GM12878 (cell line): ENCODE results near the gene PHLPP1. TPM values are rescaled to one million over a fixed set of nuclear protein-coding genes. Genes with fewer than 3 reads are reported as not detected.

Source experiments
- ATAC-seq: fragments of 200-7000 bp; cut with Tn5 transposase; 3 replicates; pipeline ENCODE4 v1.9.1; 2020; ENCODE audit warnings: mild to moderate bottlenecking, moderate library complexity
- BruUV-seq: library from RNA; stranded (reverse); fragments of 400-500 nt; replicated peaks from 2 replicates; lab custom pipeline; 2021; lab: Mats Ljungman, UMichigan
- CTCF ChIA-PET: fragments of 300-600 bp; sonication (Branson Sonifier 250); formaldehyde crosslinking; extraction: SDS; loops from one replicate; lab custom pipeline; 2021; ENCODE audit warnings: inconsistent platforms; lab: Yijun Ruan, JAX
- POLR2A ChIA-PET: fragments of 350-600 bp; formaldehyde crosslinking; extraction: SDS; loops from one replicate; lab custom pipeline; 2021; ENCODE audit warnings: inconsistent platforms; lab: Charles Lee
- RAD21 ChIA-PET: fragments of 300-600 bp; sonication (Branson Sonifier 250); formaldehyde crosslinking; loops from one replicate; lab custom pipeline; 2023; ENCODE audit warnings: antibody characterized with exemption; ENCODE audit not compliant: unreplicated experiment; lab: Charles Lee
- SMC1A ChIA-PET: fragments of 300-600 bp; sonication (Branson Sonifier 250); formaldehyde crosslinking; loops from one replicate; lab custom pipeline; 2023; ENCODE audit not compliant: unreplicated experiment, uncharacterized antibody; lab: Charles Lee
- DNase-seq: peaks from one replicate; pipeline ENCODE4 v3.0.0-alpha.2; 2011; ENCODE audit warnings: low read depth, low spot score
- FAIRE-seq: peaks from 3 replicates; lab custom pipeline; 2011; peaks lifted over from hg19 to GRCh38; lab: Jason Lieb, UNC
- H2AFZ ChIP-seq: 2 replicates; pipeline ENCODE4 v1.6.0; 2011; ENCODE audit warnings: low read depth, low read length, control low read depth; ENCODE audit not compliant: control insufficient read depth
- H3K27ac ChIP-seq: 2 replicates; pipeline ENCODE4 v1.5.1; 2011; ENCODE audit warnings: control low read depth; ENCODE audit not compliant: control insufficient read depth, insufficient read depth
- H3K27me3 ChIP-seq, 2 experiments: replicated peaks in 1 of 2; 2 replicates each; pipeline versions ENCODE4 v1.6.0 to v1.6.1; 2011; ENCODE audit warnings: low read length in 1 of 2; ENCODE audit not compliant: control insufficient read depth in 2 of 2, insufficient read depth in 2 of 2
- H3K36me3 ChIP-seq, 2 experiments: 2 replicates each; pipeline ENCODE4 v1.5.1; 2011; ENCODE audit warnings: low read length in 1 of 2; ENCODE audit not compliant: control insufficient read depth in 2 of 2, insufficient read depth in 2 of 2
- H3K4me1 ChIP-seq: 2 replicates; pipeline ENCODE4 v1.6.1; 2011; ENCODE audit warnings: mild to moderate bottlenecking, low read length, moderate library complexity, mixed read lengths; ENCODE audit not compliant: control insufficient read depth, insufficient read depth
- H3K4me2 ChIP-seq: 2 replicates; pipeline ENCODE4 v1.6.0; 2011; ENCODE audit warnings: control low read depth; ENCODE audit not compliant: control insufficient read depth, insufficient read depth
- H3K4me3 ChIP-seq: fragments of 200-600 bp; sonication (generic); 2 replicates; pipeline ENCODE4 v1.5.1; 2016
- H3K79me2 ChIP-seq: 2 replicates; pipeline ENCODE4 v1.6.0; 2011; ENCODE audit warnings: low read length; ENCODE audit not compliant: control insufficient read depth, insufficient read depth
- H3K9ac ChIP-seq: 2 replicates; pipeline ENCODE4 v1.8.0; 2011; ENCODE audit warnings: low read length, control low read depth, mixed read lengths; ENCODE audit not compliant: control insufficient read depth, insufficient read depth
- H3K9me3 ChIP-seq: replicated peaks from 3 replicates; pipeline ENCODE4 v1.5.1; 2011; ENCODE audit warnings: mild to moderate bottlenecking, low read length; ENCODE audit not compliant: control insufficient read depth, insufficient read depth
- H4K20me1 ChIP-seq: 2 replicates; pipeline ENCODE4 v1.6.0; 2011; ENCODE audit not compliant: control insufficient read depth, insufficient read depth
- ATF2 ChIP-seq: IDR thresholded peaks from 2 replicates; pipeline ENCODE4 v1.6.1; 2012; ENCODE audit warnings: low read length, inconsistent platforms
- ATF7 ChIP-seq: fragments of 450-650 bp; IDR thresholded peaks from 2 replicates; pipeline ENCODE4 v1.6.1; 2016; ENCODE audit warnings: low read depth, mild to moderate bottlenecking
- CREM ChIP-seq: IDR thresholded peaks from 2 replicates; pipeline ENCODE4 v1.6.1; 2014; ENCODE audit warnings: antibody characterized with exemption, low read depth
- DPF2 ChIP-seq: fragments of 450-650 bp; IDR thresholded peaks from 2 replicates; pipeline ENCODE4 v1.6.1; 2017; ENCODE audit warnings: mild to moderate bottlenecking
- ESRRA ChIP-seq: IDR thresholded peaks from 2 replicates; pipeline ENCODE4 v1.6.1; 2012; ENCODE audit warnings: mild to moderate bottlenecking, low read length, improper control_type of control experiment
- IRF3 ChIP-seq: fragments of 450-650 bp; IDR thresholded peaks from 2 replicates; pipeline ENCODE4 v1.6.1; 2014; ENCODE audit warnings: mild to moderate bottlenecking
- JUNB ChIP-seq: IDR thresholded peaks from 2 replicates; pipeline ENCODE4 v1.6.1; 2016; ENCODE audit warnings: antibody characterized with exemption, mild to moderate bottlenecking
- LARP7 ChIP-seq: fragments of 450-650 bp; IDR thresholded peaks from 2 replicates; pipeline ENCODE4 v1.6.1; 2017; ENCODE audit warnings: mild to moderate bottlenecking
- MEF2A ChIP-seq: IDR thresholded peaks from 2 replicates; pipeline ENCODE4 v1.6.1; 2011; ENCODE audit warnings: low read depth, mild to moderate bottlenecking, low read length, moderate library complexity; ENCODE audit not compliant: insufficient read depth
- MXI1 ChIP-seq: fragments of 150-350 bp; IDR thresholded peaks from 2 replicates; pipeline ENCODE4 v1.6.1; 2011; ENCODE audit warnings: low read depth, mild to moderate bottlenecking, inconsistent platforms, low read length, improper control_type of control experiment
- PML ChIP-seq: IDR thresholded peaks from 2 replicates; pipeline ENCODE4 v1.6.1; 2012; ENCODE audit warnings: low read length, inconsistent platforms
- POLR2A ChIP-seq: IDR thresholded peaks from 2 replicates; pipeline ENCODE4 v1.6.1; 2011; ENCODE audit warnings: low read depth, mild to moderate bottlenecking, low read length
- POLR2AphosphoS5 ChIP-seq: IDR thresholded peaks from 2 replicates; pipeline ENCODE4 v1.6.1; 2011; ENCODE audit warnings: mild to moderate bottlenecking, low read length, inconsistent platforms
- RCOR1 ChIP-seq: conservative IDR thresholded peaks from 2 replicates; pipeline ENCODE4 v1.6.1; 2012; ENCODE audit warnings: low read depth, low read length, improper control_type of control experiment
- RELA ChIP-seq: fragments of 450-650 bp; IDR thresholded peaks from 2 replicates; pipeline ENCODE4 v1.8.0; 2014; ENCODE audit warnings: borderline replicate concordance; ENCODE audit not compliant: partially characterized antibody
- RFX5 ChIP-seq: IDR thresholded peaks from 2 replicates; pipeline ENCODE4 v1.6.1; 2011; ENCODE audit warnings: low read depth, low read length, improper control_type of control experiment
- STAT1 ChIP-seq: fragments of 450-650 bp; conservative IDR thresholded peaks from 2 replicates; pipeline ENCODE4 v1.6.1; 2014; ENCODE audit warnings: antibody characterized with exemption, mild to moderate bottlenecking
- STAT3 ChIP-seq: IDR thresholded peaks from 2 replicates; pipeline ENCODE4 v1.6.1; 2011; ENCODE audit warnings: low read depth, low read length, improper control_type of control experiment
- TBL1XR1 ChIP-seq: IDR thresholded peaks from 2 replicates; pipeline ENCODE4 v1.6.1; 2012; ENCODE audit warnings: low read depth, low read length, improper control_type of control experiment
- TCF3 ChIP-seq: IDR thresholded peaks from 2 replicates; pipeline ENCODE4 v1.6.1; 2012; ENCODE audit warnings: low read depth, mild to moderate bottlenecking, low read length, borderline replicate concordance; ENCODE audit not compliant: insufficient read depth
- ZBED1 ChIP-seq: IDR thresholded peaks from 2 replicates; pipeline ENCODE4 v1.6.1; 2016; ENCODE audit warnings: borderline replicate concordance
- ZNF384 ChIP-seq: IDR thresholded peaks from 2 replicates; pipeline ENCODE4 v1.6.1; 2012; ENCODE audit warnings: low read depth, mild to moderate bottlenecking, low read length, improper control_type of control experiment, borderline replicate concordance
- WGBS: methylation state at CpG from one replicate; pipeline ENCODE4 v1.1.6; 2016; ENCODE audit warnings: low lambda C conversion rate; ENCODE audit not compliant: insufficient replicate concordance, insufficient coverage; ENCODE audit errors: missing lambda C conversion rate; 5-methylcytosine and 5-hydroxymethylcytosine counted together
- in situ Hi-C: fragments of 300-500 bp; cut with MboI; formaldehyde crosslinking; loops from 9 replicates; pipeline ENCODE4 v1.14.3; 2018; ENCODE audit warnings: mixed read lengths
- intact Hi-C: fragments of 100-400 bp; cut with micrococcal nuclease; formaldehyde crosslinking; loops from one replicate; pipeline ENCODE4 v1.14.2; 2022; ENCODE audit not compliant: unreplicated experiment
- polyA plus RNA-seq, 11 experiments: library from polyadenylated mRNA; depleted of rRNA in 4 of 11; unstranded in 6 of 11; stranded (reverse) in 5 of 11; fragments of >200 nt; fragmentation: Nextera tagmentation in 4 of 11; fragmentation: Illumina TruSeq in 1 of 11; extraction: Ambion mirVana in 4 of 11; extraction: Trizol in 1 of 11; gene quantifications; 1 replicate in 1 of 11; 2 replicates in 10 of 11; pipeline versions ENCODE4 v1.2.1 to v1.2.3, GENCODE V29; 2011 to 2016; ENCODE audit warnings: inconsistent platforms in 2 of 11, missing spikeins in 2 of 11, low read depth in 1 of 11
- total RNA-seq, 4 experiments: library from RNA; depleted of rRNA in 3 of 4; stranded (reverse); fragments of >200 nt in 3 of 4; fragmentation: Illumina TruSeq in 1 of 4; extraction: Trizol in 1 of 4; gene quantifications; 2 replicates each; pipeline versions ENCODE4 v1.2.1 to v1.2.3, GENCODE V29; 2013 to 2021

The PHLPP1 gene
- total and polyA plus RNA-seq, 10 of the 15 experiments (the other 5 are each of a cell fraction or from before 2014, with no cell fraction given) = 0.42 to 7.0 (median 1.9) TPM

GRCh38 chr18:62769216-62769615 is 53.9 kb downstream of the PHLPP1 start (continued):
- no peak for TF ChIP-seq IRF3
- no peak for TF ChIP-seq RFX5
- no peak for TF ChIP-seq LARP7
- no peak for TF ChIP-seq TCF3
- no peak for TF ChIP-seq ATF7
- TF ChIP-seq RELA = no peak
- TF ChIP-seq CREM = no peak
- TF ChIP-seq STAT3 = no peak
- TF ChIP-seq STAT1 = no peak
- TF ChIP-seq RCOR1 = no peak
- TF ChIP-seq MEF2A = no peak
- TF ChIP-seq ZBED1 = no peak
- no peak for TF ChIP-seq POLR2AphosphoS5
- TF ChIP-seq TBL1XR1 = no peak

- Histone ChIP-seq H4K20me1 (no peaks in the 10 kb centered on the region), H3K36me3 (no peaks in the 10 kb centered on the region), H3K27me3 (no peaks in the 10 kb centered on the region), H3K4me3 (no peak overlapping the region), H3K79me2 (no peaks in the 10 kb centered on the region), H3K9me3 (no peaks in the 10 kb centered on the region; the same call in 2 of the 3 replicates), H2AFZ (peak overlapping the region; percentile 70), H3K9ac (no peak overlapping the region), H3K4me1 (peaks cover 4% of the 10 kb centered on the region; the same call in 1 of the 2 replicates), H3K27ac (peak overlapping the region; percentile 50), H3K4me2 (peak overlapping the region; percentile 57)
- peak; percentile 38 for ATAC-seq
- intact Hi-C loops = no loop called here
- in situ Hi-C loops = no loop called here
- ChIA-PET CTCF (no interaction called here), POLR2A (interaction anchor here (1.1 kb wide), 1 partner anchor 9 kb away, joined by 3 read pairs; no protein-coding TSS in a partner anchor), RAD21 (no interaction called here), SMC1A (no interaction called here)
- no TSS peak for BruUV-seq
- DNase-seq = no peak
- FAIRE-seq = peak; percentile 80
- WGBS = 15% methylated on average over 4 of the region's 4 CpGs
- no peak for TF ChIP-seq ESRRA
- TF ChIP-seq MXI1 = no peak
- no peak for TF ChIP-seq ZNF384
- no peak for TF ChIP-seq DPF2
- peak; percentile 75 for TF ChIP-seq JUNB
- TF ChIP-seq ATF2 = no peak; the same call in 1 of the 2 replicates
- no peak for TF ChIP-seq POLR2A
- no peak for TF ChIP-seq IRF3
- no peak for TF ChIP-seq PML
Measured at GRCh38 chr18:62771494-62772270, 56.3 kb downstream of the PHLPP1 start.
